HG02642 (cell line): ENCODE measurements around the gene FSTL3.
"Not testable (repeated sequence)": the region's sequence is repeated elsewhere in the genome, so short reads cannot be mapped to it uniquely, and the experiment has no call there.

Experiments
- ATAC-seq: cut with Tn5 transposase; IDR thresholded peaks from one replicate; pipeline ENCODE4 v1.9.1; 2021; ENCODE audit warnings: mild to moderate bottlenecking; ENCODE audit not compliant: unreplicated experiment, poor library complexity

Gene FSTL3

DNA sequence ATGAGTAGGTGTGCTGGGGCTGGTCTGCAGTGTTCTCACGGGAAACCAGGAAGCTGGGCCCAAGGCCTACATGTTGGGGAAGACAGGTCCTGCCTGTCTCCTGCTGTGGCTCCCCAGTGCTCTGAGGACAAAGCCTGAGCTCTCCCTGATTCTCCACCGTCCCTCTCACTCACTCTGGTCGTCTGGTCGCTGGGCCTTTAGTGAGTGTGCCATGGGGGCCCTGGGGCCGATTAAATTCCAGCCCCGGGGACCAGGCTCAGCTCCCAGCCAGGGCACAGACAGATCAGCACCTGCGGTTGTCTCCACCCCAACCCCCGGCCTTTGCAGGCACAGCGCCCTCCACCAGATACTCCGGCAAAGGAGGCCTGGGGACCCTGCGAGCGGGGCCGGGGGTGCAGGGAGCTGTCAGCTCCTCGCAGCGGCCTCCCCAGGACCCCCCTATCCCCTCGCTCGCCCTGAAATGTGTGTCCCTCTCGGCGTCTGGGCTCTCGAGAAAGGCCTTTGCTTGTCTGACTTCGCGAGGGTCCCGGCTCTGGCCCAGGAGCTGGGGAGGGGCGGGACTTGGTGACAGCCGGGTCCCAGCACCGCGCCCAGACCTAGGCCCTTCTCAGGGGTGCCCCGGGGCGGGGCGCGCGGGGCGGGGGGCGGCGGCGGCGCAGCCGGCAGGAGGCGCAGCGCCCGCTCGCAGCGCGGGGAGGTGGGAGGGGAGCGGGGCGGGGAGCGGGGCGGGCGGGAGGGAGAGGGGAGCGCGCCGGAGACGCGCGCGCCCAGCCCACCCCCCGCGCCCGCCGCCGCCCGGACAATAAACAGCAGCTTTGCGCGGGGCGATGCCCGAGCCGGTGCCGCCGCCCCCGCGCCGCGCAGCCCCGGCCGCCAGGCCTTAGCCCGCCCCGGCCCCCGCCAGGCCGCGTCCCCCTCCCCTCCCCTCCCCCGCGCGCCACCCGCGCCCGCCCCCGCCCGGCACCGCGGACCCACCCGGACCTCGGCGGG is 32.3 kb downstream of the FSTL3 start, which contains the start of gene PALM:
Gene PALM (plus strand): TSS at position 782 of the 990 bp plus-strand sequence. CDS start 212 bp downstream, outside the sequence.
- ATAC-seq: no peak

- no peak for ATAC-seq
These were observed 33.2 kb downstream of the FSTL3 start for GRCh38 chr19:709196-709964.

DNA sequence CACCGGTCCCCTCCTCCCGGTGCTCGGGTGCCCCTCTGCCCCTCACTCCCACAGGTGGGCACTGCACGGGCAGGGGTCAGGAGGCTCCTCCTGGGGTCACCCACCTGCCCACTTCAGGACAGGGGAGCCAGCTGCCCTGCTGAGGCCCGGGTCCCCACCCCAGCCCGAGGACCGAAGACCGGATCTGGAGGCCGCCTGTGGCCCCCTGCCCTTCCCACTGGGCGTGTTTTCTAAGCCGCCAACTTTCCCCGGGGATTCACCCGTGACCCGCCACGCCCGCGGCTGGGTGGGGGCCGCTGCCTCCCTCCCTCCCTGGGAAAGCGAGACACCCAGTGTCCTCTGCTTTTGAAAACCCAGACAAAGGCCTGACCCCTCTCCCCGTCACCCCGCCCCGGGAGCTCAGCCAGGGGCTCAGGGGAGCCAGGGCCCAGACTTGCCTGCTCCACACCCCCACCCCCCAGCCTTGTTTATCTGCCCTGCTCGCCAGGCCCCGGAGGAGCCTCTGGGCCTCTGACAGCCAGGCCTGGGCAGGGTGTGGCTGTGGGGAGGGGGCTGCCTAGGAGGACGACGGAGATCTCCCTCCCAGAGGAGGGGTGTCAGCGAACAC is 33.9 kb downstream of the FSTL3 start:
- ATAC-seq: no peak

GRCh38 chr19:710767-711166 is 34.6 kb downstream of the FSTL3 start:
- no peak for ATAC-seq

DNA sequence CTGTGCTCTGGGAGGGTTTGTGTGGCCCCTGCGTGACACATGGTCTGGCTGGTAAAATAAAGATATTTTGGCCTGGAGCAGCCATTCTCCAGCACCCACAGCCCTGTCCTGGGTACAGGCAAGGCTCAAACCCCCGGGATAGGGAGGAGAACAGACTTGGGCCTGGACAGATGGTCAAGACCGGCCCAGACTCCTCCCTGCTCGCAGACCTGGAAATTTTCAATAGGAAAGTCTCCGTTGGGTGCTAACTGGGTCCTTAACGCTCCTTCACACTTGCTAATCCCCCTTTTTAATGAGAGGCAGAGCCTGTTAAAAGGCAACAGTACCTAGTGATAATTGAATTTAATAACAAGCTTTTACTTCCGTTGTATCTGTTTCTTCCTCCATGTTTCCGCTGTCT is 35.1 kb downstream of the FSTL3 start:
- ATAC-seq: no peak

GRCh38 chr19:715347-715746 is 39.2 kb downstream of the FSTL3 start:
- no peak for ATAC-seq

DNA sequence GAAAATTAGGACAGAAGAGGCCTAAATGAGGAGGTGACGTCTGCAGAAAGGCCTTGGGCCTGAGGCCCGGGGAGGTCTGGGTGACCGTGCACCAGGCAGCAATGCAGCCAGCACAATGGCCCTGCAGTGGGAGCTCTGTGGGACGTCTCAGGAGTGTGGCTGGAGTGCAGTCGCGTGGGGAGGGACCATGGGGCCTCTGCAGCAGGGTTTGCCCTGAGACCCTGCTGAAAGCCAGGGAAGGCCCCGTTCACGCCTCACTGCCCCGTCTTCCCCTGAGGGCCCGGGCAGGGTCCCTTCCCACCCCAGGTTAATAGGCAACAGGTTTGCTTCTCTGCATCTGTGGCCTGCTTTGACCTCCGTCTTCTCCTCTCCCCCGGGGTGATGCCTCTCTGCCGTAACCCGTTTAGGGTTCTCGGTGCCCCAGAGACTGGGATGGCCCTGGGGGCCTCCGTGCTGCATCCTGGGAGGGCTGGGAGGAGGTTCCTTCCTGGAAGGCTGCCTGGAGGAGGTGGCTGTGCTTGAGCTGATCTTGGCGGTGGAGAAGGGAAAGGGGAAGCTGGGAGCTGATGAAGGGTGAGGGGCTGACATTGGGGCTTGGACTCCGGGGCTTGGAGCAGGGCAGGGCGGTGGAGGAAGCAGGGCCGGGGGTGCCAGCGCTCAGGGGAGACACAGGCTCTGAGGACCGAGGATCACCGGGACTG is 42.2 kb downstream of the FSTL3 start:
- no peak for ATAC-seq

- ATAC-seq: no peak
These were observed 42.9 kb downstream of the FSTL3 start for GRCh38 chr19:718991-719512.

GRCh38 chr19:719636-720344 is 43.6 kb downstream of the FSTL3 start:
- ATAC-seq: no peak

DNA sequence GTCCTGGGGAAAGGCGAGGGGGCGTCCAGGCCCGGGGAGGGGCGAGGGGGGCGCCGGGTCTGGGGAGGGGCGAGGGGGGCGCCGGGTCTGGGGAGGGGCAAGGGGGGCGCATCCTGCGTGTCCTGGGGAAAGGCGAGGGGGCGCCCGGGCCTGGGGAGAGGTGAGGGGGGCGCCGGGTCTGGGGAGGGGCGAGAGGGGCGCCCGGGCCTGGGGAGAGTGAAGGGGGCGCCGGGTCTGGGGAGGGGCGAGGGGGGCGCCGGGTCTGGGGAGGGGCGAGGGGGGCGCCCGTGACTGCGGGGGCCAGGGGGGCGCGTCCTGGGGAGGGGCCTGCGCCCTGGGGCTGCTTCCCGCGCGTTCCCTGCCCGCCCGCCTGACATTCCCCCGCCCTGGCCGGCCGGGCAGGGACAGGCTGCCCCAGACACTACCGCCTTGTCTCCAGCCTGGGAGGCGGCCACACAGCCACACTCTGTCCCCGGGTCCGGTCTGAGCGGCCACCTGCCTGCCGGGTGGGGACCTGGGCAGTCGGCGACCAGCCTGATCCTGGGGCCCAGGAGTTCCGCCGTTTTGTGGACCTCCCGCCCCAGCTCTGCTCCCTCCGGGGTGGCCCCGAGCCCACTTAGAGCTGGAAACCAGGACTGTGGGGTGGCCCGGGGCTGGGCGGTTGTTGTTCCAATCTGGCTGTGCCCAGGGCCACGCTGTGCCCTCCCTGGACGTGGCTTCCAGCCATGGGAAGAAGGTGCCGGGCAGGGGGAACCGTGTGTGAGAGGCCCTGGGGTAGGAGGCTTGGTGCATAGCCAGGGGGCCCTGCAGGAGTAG is 44.4 kb downstream of the FSTL3 start:
- ATAC-seq: no peak

GRCh38 chr19:722553-723101 is 46.4 kb downstream of the FSTL3 start:
- ATAC-seq: no peak

- ATAC-seq: no peak
These were observed 47.1 kb downstream of the FSTL3 start for GRCh38 chr19:723247-723646.

DNA sequence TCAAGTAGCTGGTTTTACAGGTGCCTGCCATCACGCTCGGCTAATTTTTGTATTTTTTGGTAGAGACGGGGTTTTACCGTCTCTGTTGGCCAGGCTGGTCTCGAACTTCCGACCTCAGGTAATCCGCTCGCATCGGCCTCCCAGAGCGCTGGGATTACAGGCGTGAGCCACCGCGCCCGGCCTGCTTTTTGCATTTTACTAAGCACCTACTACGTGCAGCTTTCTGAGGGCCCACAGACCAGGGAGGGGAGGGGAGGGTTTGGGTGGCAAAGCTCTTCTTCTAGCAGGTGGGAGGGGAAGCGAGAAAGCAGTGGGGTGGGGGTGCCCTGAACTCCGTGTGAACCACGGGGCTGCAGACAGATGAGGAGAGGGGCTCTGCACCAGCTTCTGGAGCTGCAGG is 47.5 kb downstream of the FSTL3 start:
- ATAC-seq: no peak

- no peak for ATAC-seq
These were observed 49.4 kb downstream of the FSTL3 start for GRCh38 chr19:725461-726089.

DNA sequence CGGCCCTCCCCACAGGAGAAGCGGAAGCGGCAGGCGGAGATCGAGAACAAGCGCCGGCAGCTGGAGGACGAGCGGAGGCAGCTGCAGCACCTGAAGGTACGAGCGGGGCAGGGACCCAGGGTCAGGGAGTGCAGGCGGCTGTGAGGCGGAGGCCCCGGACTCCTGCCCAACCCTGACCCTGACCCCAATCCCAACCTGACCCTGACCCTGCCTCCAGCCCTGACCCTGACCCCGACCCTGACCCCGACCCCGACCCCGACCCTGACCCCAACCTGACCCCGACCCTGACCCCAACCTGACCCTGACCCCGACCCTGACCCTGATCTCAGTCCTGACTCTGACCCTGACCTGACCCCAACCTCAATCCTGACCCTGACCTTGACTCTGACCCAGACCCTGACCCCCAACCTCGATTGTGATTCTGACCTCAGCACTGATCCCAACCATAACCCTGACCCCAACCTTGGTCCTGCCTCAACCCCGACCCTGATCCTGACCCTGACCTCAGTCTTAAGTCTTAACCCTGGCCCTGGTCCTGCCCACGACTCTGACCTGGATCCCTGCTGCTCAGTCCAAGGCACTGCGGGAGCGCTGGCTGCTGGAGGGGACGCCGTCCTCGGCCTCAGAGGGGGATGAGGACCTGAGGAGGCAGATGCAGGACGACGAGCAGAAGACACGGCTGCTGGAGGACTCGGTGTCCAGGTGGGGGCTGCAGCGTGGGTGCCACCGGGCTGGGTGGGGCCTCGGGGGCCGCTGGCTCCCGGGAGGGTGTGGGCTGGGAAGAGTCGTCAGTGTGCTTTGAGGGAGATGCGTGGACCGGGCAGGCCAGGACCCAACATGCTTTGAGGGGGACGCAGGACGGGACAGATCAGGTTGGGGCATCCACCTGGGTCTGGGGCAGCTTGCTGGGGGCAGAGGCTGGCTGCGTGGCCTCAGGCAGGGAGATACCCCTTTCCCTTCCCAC is 51.1 kb downstream of the FSTL3 start:
- no peak for ATAC-seq

GRCh38 chr19:728011-728410 is 51.8 kb downstream of the FSTL3 start:
- no peak for ATAC-seq

DNA sequence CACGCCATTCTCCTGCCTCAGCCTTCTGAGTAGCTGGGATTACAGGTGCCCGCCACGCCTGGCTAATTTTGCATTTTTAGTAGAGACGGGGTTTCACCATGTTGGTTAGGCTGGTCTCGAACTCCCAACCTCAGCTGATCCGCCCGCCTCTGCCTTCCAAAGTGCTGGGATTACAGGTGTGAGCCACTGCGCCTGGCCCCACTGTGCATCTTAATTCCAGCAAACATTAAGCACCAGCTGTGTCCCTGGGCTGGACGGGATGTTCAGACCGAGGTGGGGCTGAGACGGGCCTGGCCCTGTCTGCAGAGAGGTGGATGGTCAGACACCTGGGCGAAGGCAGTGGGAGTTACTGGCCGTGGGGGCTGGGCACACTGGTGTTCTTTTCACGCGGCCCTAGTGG is 53.4 kb downstream of the FSTL3 start:
- not testable (repeated sequence) for ATAC-seq
